Glomerular endothelial cell (primary cell): Measurements from ENCODE around the gene YKT6. TPM values are rescaled to one million over a fixed set of nuclear protein-coding genes. Genes with fewer than 3 reads are reported as not detected.

Experiments used
- DNase-seq: peaks from one replicate; pipeline ENCODE4 v3.0.0-alpha.2; 2011; ENCODE audit warnings: low read depth, low spot score; ENCODE audit errors: extremely low read depth
- total RNA-seq: library from RNA; depleted of rRNA; stranded (reverse); fragments of >200 nt; gene quantifications from 2 replicates; pipeline ENCODE4 v1.2.3, GENCODE V29; 2015

Gene YKT6
- total RNA-seq: 102 and 110 TPM in 2 replicates

GRCh38 chr7:44200699-44201461, at the start of gene YKT6:
TSS of gene YKT6 (plus strand) at chr7:44200978. CDS start at chr7:44201136, 158 bp downstream.
- peak; percentile 48 for DNase-seq

GRCh38 chr7:44151956-44152355, 48.8 kb upstream of the YKT6 start:
- DNase-seq: no peak

DNA sequence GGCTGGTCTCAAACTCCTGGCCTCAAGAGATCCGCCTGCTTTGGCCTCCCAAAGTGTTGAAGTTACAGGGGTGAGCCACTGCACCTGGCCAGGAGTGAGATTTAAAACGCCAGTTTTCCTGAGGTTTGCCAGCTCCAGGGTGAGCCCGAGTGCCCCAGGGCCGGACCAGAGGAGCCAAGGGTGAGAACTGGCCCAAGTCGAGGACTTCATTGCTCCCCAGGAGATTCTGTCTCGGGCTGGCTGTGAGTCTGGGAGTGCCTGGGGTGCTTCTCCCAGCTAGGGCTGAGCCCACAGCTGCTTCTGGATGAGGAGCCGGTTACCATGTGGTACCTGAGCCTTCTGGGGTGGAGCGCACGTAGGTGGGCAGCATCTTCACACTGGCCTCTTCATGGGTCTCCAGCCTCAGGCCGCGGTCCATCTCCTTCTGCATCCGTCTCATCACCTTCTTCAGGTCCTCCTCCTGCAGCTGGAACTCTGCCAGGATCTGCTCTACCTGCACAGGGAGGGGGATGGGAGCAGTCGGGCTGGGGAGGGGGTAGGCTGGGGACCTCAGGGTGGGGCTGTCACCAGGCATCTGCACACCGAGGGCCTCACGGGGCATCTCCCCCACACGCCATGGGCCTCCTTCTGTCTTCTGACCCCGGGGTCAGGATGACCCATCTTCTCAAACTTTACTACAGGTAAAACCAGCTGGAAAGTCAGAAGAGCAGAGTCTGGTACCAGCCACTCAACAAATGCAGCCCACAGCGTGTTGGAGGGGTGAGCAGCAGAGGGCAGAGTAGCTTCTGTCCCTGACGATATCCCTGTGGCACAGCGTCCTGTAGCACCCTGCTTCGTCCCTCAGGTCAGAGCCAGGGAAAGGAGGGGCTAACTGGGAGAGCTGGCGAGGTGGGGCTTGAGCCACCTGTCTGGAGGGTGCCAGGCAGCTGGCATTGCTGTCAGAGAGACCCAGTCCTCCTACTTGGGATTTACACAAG, 47.5 kb upstream of the YKT6 start:
- DNase-seq: no peak

GRCh38 chr7:44153948-44154335, 46.8 kb upstream of the YKT6 start:
- DNase-seq: no peak

DNA sequence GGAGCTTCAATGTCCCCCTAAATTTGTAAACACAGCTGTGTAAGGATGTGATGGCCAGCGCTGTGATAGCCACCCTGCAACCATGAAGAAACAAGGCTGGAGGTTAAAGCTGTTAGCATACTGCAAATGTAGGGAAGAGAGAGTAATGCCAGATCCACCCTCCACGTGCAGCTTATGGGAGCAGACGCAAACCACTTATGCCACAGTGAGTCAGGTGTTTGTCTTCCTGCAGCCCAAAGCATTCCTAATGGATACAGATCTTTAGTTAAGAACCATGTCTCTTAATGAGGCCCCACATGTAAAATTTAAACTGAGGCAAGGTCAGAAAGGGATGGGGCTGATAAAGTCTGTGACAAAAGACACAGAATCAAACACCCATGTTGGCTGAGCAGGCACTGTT, 46.1 kb upstream of the YKT6 start:
- DNase-seq: no peak

DNA sequence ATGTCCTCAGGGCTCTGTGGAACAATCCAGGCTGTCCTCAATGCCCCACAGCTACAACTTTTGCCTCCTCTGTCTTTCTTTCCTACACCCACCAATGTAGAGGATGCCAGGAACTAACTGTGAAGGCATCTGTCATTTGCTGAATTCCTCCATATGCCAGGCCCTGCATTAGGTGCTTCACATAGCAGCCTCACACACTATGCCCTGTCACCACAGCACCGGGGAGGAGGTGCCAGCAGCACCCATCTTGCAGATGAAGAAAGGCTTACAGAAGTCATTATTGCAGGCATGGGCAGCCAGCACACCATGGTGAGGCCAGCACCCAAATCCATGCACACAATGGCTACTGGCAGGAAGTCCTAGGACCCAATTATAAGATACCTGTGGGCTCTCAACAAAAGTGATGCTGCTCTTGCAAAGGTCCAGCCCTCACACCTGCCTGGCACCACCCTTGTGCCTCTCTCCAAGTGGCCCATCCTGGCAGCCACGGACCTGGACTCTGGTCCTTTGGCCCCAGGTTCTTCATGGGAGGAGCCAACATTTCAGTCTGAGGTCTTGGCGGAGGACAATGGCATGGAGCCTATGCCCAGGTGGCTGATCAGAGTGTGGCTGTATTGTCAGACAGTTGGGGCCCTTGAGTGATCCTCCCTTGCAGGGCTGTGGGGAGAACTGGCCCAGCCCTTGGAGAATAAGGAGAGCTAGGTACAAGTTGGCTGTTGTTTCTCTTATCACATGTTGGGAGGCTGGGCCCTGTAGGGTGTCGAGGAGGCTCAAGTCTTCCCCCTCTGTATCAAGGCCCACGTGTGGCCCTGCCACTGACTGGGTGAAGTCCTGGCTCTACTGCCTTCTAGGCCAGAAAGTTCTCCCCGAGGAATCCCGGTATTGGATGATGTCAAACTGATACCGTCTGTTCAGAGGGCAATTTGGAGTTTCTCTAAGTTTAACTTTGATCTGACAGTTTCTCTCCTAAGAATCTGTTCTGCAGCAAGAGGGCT, 45.3 kb upstream of the YKT6 start:
- DNase-seq: no peak

DNA sequence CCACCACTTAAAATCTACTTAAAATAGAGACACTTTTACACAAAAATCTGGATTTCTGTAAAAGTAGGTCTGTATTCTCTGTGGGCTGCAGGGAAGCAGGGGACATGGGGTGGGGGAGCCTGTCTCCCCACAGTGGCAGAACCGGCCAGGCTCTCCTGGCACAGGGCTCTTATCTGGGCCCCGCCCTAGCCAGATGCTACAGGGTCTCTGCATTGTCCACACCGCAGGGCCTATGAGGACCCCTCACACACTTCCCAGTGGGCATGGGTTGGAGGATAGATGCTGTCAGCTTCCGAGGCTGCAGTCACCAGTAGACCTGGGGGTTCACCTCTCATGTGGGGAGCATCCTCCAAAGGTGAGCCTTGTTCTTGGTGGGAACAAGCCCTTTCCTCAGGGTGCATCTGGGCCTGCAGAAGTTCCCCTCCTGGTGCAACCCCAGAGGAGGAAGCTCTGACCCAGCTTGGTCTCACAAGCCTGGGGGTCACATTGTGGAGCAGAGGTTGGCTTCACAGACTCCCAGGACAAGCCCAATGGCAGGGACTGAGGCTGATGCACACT, 44.2 kb upstream of the YKT6 start:
- no peak for DNase-seq

GRCh38 chr7:44157116-44158080, 43.4 kb upstream of the YKT6 start:
- no peak for DNase-seq

- no peak for DNase-seq
These were observed 42.5 kb upstream of the YKT6 start for GRCh38 chr7:44158096-44158872.

DNA sequence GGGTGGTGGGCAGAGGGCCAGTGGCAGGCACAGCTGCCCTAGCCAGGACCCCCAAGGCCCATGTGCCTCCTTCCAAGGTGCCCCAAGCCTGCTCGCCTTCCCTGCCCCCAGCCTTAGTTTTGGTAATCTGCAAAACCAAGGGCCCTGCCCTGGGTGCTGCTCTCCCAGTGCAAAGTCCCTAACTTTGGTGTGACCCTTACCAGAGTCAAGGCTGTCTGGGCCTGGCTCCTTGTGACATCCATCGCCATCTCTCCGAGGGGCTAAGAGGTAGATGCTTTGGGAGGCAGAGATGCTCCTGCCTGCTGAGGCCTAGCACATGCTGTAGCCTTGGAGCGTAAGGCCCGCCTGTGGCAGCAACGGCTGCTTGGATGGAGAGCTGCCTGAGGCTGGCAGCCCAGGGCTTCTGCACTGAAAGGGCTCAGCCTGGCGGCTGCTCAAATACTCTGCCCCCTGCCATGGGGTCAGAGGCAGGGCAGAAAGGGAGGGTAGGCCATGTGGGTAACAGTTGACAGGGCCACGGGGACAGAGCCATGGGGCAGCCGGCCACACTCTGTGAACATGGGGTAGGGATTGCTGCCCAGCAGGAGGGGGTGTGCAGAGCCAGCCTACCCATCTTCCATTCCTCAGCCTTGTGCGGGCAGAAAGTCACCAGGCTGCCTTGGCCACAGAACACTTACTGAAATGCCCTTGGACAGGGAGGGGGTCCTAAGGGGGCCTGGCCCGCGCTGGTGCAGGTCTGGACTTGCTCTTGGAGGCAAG, 41.7 kb upstream of the YKT6 start:
- no peak for DNase-seq

GRCh38 chr7:44159824-44160630, 40.8 kb upstream of the YKT6 start:
- no peak for DNase-seq

GRCh38 chr7:44161371-44161770, 39.4 kb upstream of the YKT6 start:
- no peak for DNase-seq

DNA sequence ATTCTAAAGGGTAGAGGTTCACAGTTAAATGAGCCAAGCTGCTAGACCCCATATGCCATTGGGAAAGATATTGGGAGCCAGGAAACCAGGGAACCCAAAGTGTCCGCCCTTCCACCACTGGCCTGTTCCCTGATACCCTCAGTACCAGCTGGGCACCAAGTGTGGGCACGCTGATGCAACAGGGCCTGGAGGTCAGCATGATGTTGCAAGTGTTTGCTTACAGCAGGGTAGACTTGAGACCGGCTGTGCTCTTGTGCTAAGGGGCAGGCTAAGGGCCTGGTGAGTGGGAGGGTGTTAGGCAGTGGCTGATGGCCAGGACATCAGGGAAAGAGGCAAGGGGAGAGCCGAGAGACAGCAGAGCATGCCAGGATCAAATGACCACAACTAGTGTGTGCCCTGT, 38.6 kb upstream of the YKT6 start:
- DNase-seq: no peak

GRCh38 chr7:44162785-44163395, 37.9 kb upstream of the YKT6 start:
- DNase-seq: no peak

DNA sequence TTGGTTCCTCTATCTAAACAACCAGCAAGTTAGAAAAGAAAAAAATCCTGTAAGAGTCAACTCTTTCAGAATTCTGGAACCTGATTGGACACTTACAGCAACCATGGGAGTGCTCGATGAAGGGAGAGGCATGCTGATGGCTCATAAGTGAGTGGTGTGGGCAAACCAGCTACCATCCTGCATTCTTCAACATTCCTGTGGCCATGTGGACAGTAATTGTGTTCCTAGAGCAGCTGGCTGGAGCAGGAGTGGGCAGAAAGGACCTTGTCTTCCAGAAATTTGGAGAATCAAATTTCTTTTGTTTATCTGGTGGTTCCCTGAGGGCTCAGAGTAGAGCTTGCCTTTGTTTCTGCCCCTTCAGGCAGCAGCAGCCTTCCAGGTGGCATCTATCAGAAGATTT, 37.2 kb upstream of the YKT6 start:
- DNase-seq: no peak

- no peak for DNase-seq
These were observed 32.9 kb upstream of the YKT6 start for GRCh38 chr7:44167920-44168319.
